ENCODE results near the gene ARHGEF17.

- TF ChIP-seq CTCF (IDR thresholded peaks at IDR 0.05) (no peak), POLR2A (IDR thresholded peaks at IDR 0.05) (no peak)
Observed at GRCh38 chr11:73366265-73366610, 58.2 kb downstream of the ARHGEF17 start.

Data from Peyer's patch (tissue), 4 donors.